ENCODE data around the gene SPPL3.
"Not testable (repeated sequence)": the region's sequence is repeated elsewhere in the genome, so short reads cannot be mapped to it uniquely, and the experiment has no call there.

Gene SPPL3

GRCh38 chr12:120841525-120841924, 62.6 kb downstream of the SPPL3 start:
- no peak for DNase-seq

GRCh38 chr12:120839503-120839902, 64.7 kb downstream of the SPPL3 start:
- no peak for DNase-seq

GRCh38 chr12:120838629-120839383, 65.4 kb downstream of the SPPL3 start:
- not testable (repeated sequence) for DNase-seq

GRCh38 chr12:120836114-120836684, 68.0 kb downstream of the SPPL3 start:
- no peak for DNase-seq

- DNase-seq: no peak
Measured at GRCh38 chr12:120835657-120836056, 68.5 kb downstream of the SPPL3 start.

GRCh38 chr12:120835304-120835612, 68.9 kb downstream of the SPPL3 start:
- no peak for DNase-seq

GRCh38 chr12:120834489-120835303, 69.5 kb downstream of the SPPL3 start:
- DNase-seq: no peak

- DNase-seq: no peak
Measured at GRCh38 chr12:120833849-120834248, 70.3 kb downstream of the SPPL3 start.

- no peak for DNase-seq
Measured at GRCh38 chr12:120832737-120833136, 71.4 kb downstream of the SPPL3 start.

GRCh38 chr12:120831648-120832267, 72.4 kb downstream of the SPPL3 start:
- DNase-seq: no peak

GRCh38 chr12:120830966-120831365, 73.2 kb downstream of the SPPL3 start:
- no peak for DNase-seq

- DNase-seq: no peak
Measured at GRCh38 chr12:120830052-120830940, 73.9 kb downstream of the SPPL3 start.

- no peak for DNase-seq
Measured at GRCh38 chr12:120826335-120826734, 77.8 kb downstream of the SPPL3 start.

- no peak for DNase-seq
Measured at GRCh38 chr12:120825337-120825736, 78.8 kb downstream of the SPPL3 start.

- no peak for DNase-seq
Measured at GRCh38 chr12:120822832-120823503, 81.2 kb downstream of the SPPL3 start.

- no peak for DNase-seq
Measured at GRCh38 chr12:120821878-120822277, 82.3 kb downstream of the SPPL3 start.

GRCh38 chr12:120820884-120821510, 83.2 kb downstream of the SPPL3 start:
- DNase-seq: no peak

GRCh38 chr12:120818416-120818815, 85.7 kb downstream of the SPPL3 start:
- DNase-seq: no peak

- DNase-seq: no peak
Measured at GRCh38 chr12:120817559-120818330, 86.4 kb downstream of the SPPL3 start.

GRCh38 chr12:120816363-120816762, 87.8 kb downstream of the SPPL3 start:
- DNase-seq: no peak

All from NCI-H524 treated with DMSO at 0.1 percent for 48 hours (cell line).